C4-2B (cell line): ENCODE results near the gene EPHB3.
"Not testable (repeated sequence)": the region's sequence is repeated elsewhere in the genome, so short reads cannot be mapped to it uniquely, and the experiment has no call there.

Experiments
- H3K27ac ChIP-seq: fragments of 450-650 bp; 2 replicates; pipeline ENCODE4 v1.5.1; 2017
- ZFX ChIP-seq: fragments of 450-650 bp; IDR thresholded peaks from 2 replicates; pipeline ENCODE4 v1.6.1; 2017
- TF ChIP-seq, protein P1 (sequence below): fragments of 450-650 bp; conservative IDR thresholded peaks from 2 replicates; pipeline ENCODE4 v1.5.1; 2017; ENCODE audit warnings: mild to moderate bottlenecking

Gene EPHB3

DNA sequence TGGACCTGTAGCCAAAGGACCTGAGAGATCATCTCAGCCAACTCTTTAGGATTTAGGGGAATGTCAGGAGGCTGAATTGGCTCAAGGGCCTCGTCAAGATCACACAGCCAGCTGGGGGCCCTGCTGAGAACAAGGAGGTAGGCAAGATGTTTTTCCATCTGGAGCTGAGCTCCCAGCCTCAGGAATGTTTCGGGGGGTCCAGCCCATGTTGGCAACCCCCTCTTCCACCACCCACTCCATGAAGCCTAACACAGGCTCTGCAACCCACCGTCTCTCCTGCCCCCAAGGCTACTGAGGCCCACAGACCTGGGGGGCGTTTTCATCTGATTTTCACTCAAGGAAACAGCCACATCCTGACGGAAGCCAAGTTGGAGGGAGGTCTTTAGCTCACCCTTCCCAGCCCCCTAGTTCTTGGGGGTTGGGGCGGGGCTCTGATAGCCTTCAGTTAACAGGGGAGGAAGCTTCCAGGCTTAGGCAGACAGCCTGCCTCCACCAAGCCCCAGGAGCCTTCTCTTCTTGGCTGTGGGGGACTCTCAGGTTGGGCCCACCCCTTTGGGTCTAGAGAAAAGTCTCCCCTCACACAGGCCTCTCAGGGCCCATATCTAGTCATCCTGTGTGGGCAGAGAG lies 48.8 kb downstream of the EPHB3 start:
- no peak overlapping the region for H3K27ac ChIP-seq
- TF ChIP-seq ZFX, result no peak
- TF ChIP-seq, protein P1, sequence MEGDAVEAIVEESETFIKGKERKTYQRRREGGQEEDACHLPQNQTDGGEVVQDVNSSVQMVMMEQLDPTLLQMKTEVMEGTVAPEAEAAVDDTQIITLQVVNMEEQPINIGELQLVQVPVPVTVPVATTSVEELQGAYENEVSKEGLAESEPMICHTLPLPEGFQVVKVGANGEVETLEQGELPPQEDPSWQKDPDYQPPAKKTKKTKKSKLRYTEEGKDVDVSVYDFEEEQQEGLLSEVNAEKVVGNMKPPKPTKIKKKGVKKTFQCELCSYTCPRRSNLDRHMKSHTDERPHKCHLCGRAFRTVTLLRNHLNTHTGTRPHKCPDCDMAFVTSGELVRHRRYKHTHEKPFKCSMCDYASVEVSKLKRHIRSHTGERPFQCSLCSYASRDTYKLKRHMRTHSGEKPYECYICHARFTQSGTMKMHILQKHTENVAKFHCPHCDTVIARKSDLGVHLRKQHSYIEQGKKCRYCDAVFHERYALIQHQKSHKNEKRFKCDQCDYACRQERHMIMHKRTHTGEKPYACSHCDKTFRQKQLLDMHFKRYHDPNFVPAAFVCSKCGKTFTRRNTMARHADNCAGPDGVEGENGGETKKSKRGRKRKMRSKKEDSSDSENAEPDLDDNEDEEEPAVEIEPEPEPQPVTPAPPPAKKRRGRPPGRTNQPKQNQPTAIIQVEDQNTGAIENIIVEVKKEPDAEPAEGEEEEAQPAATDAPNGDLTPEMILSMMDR, result no peak

DNA sequence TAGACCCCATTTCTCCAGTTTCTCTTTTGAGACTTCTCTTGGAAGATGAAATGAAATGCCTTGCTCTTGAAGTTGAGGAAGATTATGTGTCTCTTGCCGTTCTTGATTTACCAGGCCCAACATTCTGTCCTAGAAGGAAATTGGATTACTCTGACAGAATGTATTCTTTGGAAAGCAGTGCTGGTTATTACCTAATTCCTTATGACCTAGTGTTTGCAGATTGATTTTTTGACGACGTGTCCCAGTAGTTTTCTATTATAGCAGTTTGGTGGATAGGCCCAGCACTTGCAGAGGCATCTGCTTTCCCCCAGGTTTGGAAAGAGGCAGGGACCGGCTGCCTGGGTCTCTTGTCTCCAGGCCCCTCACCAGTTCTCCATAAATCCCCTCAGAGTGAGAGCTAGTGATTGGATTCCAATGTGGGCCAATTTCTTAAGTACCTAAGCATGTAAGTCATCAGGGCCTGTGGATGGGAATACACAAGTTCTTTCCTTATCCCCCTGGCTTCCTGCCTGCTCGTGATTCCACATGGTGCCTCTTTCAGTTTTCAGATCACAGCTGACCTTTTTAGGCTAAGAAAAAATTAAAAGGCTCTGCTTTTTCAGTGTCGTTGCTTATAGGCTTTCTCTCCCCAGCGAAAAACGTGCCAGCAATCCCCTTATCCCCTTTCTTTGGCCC lies 50.2 kb downstream of the EPHB3 start:
- no peak overlapping the region for H3K27ac ChIP-seq
- TF ChIP-seq, protein P1, result no peak
- no peak for TF ChIP-seq ZFX

DNA sequence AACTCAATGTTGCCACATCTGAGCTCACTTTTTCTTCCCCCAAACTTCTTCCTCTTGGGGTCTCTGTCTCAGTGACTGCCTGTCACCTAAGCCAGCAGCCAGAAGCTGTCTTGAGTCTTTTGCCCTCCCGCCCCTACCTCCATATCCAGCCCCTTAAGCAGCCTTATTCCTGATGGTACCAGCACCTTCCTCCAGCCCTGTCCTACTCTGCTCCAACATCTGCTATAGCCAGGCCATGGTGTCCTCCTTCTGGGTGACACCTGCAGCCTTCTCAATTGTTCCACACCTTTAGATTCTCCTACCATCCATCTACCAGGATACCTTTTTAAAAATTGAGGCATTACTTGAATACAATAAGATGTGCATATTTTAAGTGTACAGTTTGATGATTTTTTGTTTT lies 53.8 kb downstream of the EPHB3 start:
- no peak for TF ChIP-seq ZFX
- TF ChIP-seq, protein P1, result no peak
- no peak overlapping the region for H3K27ac ChIP-seq

DNA sequence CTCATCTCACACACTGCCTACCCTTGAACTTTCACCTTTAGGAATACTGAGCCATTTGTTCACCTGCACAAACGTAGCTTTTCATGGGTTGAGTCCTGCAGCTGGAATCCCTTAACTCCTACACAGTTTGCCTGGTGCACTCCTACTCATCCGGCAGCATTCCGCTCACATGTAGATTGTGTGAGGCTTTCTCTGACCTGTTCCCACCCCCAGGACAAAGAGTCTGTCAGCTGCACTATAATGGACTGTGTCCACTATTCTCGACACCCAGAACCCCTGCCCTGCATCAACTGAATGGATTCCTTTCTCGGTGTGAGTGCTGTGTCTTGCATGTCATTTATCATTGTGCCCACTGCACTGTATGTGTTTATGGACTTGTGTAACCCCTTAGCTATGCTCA lies 54.9 kb downstream of the EPHB3 start:
- H3K27ac ChIP-seq, result no peak overlapping the region
- TF ChIP-seq ZFX, result no peak
- TF ChIP-seq, protein P1, result no peak

DNA sequence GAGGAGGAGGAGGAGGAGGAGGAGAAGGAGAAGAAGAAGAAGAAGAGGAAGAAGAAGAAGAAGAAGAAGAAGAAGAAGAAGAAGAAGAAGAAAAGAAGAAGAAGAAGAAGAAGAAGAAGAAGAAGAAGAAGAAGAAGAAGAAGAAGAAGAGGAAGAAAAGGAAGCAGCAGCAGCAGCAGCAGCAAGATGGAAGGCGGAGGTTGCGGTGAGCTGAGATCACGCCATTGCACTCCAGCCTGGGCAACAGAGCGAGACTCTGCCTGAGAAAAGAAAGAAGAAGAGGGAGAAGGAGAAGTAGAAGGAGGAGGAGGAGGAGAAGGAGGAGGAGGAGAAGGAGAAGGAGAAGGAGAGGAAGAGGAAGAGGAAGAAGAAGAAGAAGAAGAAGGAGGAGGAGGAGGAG lies 55.7 kb downstream of the EPHB3 start:
- not testable (repeated sequence) for H3K27ac ChIP-seq

DNA sequence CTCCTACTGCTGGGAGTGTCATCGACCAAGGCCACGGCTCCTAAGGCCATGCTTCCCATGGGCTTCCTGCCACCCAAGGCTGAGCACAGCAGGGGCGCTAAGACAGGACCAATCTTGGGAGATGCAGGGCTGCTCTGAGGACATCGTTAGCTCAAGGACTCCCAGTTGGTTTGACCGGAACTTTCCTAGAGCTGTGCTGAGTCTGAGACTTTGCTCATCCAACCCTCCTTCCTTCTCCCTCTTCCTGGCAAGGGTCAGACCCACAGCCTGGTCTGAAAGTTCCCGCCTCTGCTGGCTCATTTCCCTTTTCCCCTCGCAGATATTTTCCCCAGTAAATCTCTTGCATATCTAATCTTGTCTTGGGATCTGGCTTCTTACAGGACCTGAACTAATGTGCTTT lies 57.2 kb downstream of the EPHB3 start:
- TF ChIP-seq, protein P1, result no peak
- no peak for TF ChIP-seq ZFX
- H3K27ac ChIP-seq, result no peak overlapping the region

DNA sequence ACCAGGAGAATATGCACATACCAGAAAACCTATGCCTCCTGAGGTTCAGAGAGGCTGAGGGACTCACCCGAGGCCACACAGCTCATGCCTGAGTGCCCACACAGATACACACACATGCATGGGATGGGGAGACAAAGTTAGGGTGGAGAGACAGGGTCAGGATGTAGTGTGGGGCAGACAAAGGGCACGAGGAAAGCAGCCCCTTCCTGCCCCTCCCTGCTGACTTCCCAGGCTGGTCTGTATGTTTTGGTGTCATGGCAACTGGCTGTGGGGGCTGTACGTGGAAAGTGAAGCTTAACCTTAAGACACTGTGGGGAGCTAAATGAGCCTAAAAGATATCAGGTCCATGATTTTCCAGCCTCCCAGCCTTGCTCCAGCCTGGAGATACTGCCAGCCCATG lies 57.8 kb downstream of the EPHB3 start:
- TF ChIP-seq ZFX, result no peak
- TF ChIP-seq, protein P1, result no peak
- no peak overlapping the region for H3K27ac ChIP-seq
